Measurements from ENCODE around the gene DEFB114. TPM values are rescaled to one million over a fixed set of nuclear protein-coding genes. Genes with fewer than 3 reads are reported as not detected.

The DEFB114 gene
- total RNA-seq, 2 donors from 2014 or later = not detected

- H3K4me1 ChIP-seq (ENCODE audit: control insufficient read depth, insufficient read depth, low read length) = no peaks in the 10 kb centered on the region
- Mint-ChIP-seq H3K4me1 (peaks cover 16% of the 10 kb centered on the region), H3K27ac (no peak overlapping the region), H3K36me3 (ENCODE audit: low read depth) (no peaks in the 10 kb centered on the region), H3K9me3 (no peaks in the 10 kb centered on the region), H3K27me3 (ENCODE audit: insufficient read depth) (no peaks in the 10 kb centered on the region), H3K4me3 (no peak overlapping the region)
- no peak overlapping the region for H3K9ac ChIP-seq (ENCODE audit: extremely low read depth, low read length, poor library complexity, severe bottlenecking)
- peak; percentile 61 for DNase-seq
- no peak overlapping the region for H3K4me3 ChIP-seq (ENCODE audit: low read length)
- H3K27me3 ChIP-seq (ENCODE audit: control insufficient read depth, insufficient read depth, low read length, poor library complexity, severe bottlenecking) = no peaks in the 10 kb centered on the region
- H3K36me3 ChIP-seq (ENCODE audit: control insufficient read depth, insufficient read depth, low read length) = no peaks in the 10 kb centered on the region
- TF ChIP-seq CTCF (conservative IDR thresholded peaks at IDR 0.05) = no peak
- no peaks in the 10 kb centered on the region for H3K9me3 ChIP-seq (ENCODE audit: control insufficient read depth, low read length)
- H3K27ac ChIP-seq (ENCODE audit: low read depth, low read length) = no peak overlapping the region
- 0 to 58% methylated on average over 1 to 3 of the region's 3 CpGs for WGBS, 2 experiments (ENCODE audit: insufficient coverage in 1 of 2, insufficient read length in 1 of 2)
Measured at GRCh38 chr6:49923826-49924225, 40.1 kb downstream of the DEFB114 start.

- TF ChIP-seq CTCF (conservative IDR thresholded peaks at IDR 0.05) = no peak
- no peak overlapping the region for H3K4me3 ChIP-seq (ENCODE audit: low read length)
- Mint-ChIP-seq H3K4me1 (peaks cover 30% of the 10 kb centered on the region), H3K9me3 (no peaks in the 10 kb centered on the region), H3K27ac (no peak overlapping the region), H3K36me3 (ENCODE audit: low read depth) (no peaks in the 10 kb centered on the region), H3K27me3 (ENCODE audit: insufficient read depth) (no peaks in the 10 kb centered on the region), H3K4me3 (no peak overlapping the region)
- H3K36me3 ChIP-seq (ENCODE audit: control insufficient read depth, insufficient read depth, low read length) = no peaks in the 10 kb centered on the region
- no peaks in the 10 kb centered on the region for H3K9me3 ChIP-seq (ENCODE audit: control insufficient read depth, low read length)
- no peak overlapping the region for H3K27ac ChIP-seq (ENCODE audit: low read depth, low read length)
- H3K9ac ChIP-seq (ENCODE audit: extremely low read depth, low read length, poor library complexity, severe bottlenecking) = no peak overlapping the region
- no peaks in the 10 kb centered on the region for H3K27me3 ChIP-seq (ENCODE audit: control insufficient read depth, insufficient read depth, low read length, poor library complexity, severe bottlenecking)
- WGBS, 2 experiments (ENCODE audit: insufficient coverage in 1 of 2, insufficient read length in 1 of 2) = 100% methylated on average over 1 to 3 of the region's 5 CpGs
- no peak for DNase-seq
- peaks cover 4% of the 10 kb centered on the region for H3K4me1 ChIP-seq (ENCODE audit: control insufficient read depth, insufficient read depth, low read length)
Measured at GRCh38 chr6:49919935-49920644, 43.9 kb downstream of the DEFB114 start.

- H3K9me3 ChIP-seq (ENCODE audit: control insufficient read depth, low read length) = no peaks in the 10 kb centered on the region
- DNase-seq = peak; percentile 54
- no peak overlapping the region for H3K4me3 ChIP-seq (ENCODE audit: low read length)
- H3K36me3 ChIP-seq (ENCODE audit: control insufficient read depth, insufficient read depth, low read length) = no peaks in the 10 kb centered on the region
- no peaks in the 10 kb centered on the region for H3K27me3 ChIP-seq (ENCODE audit: control insufficient read depth, insufficient read depth, low read length, poor library complexity, severe bottlenecking)
- no peak overlapping the region for H3K9ac ChIP-seq (ENCODE audit: extremely low read depth, low read length, poor library complexity, severe bottlenecking)
- peak overlapping the region; percentile 11 for H3K27ac Mint-ChIP-seq
- TF ChIP-seq CTCF (conservative IDR thresholded peaks at IDR 0.05) = no peak
- H3K4me3 Mint-ChIP-seq = no peak overlapping the region
- no peaks in the 10 kb centered on the region for H3K36me3 Mint-ChIP-seq (ENCODE audit: low read depth)
- WGBS, 2 experiments (ENCODE audit: insufficient coverage in 1 of 2, insufficient read length in 1 of 2) = 54 to 71% methylated on average over 3 to 4 of the region's 4 CpGs
- peaks cover 4% of the 10 kb centered on the region for H3K4me1 ChIP-seq (ENCODE audit: control insufficient read depth, insufficient read depth, low read length)
- peaks cover 38% of the 10 kb centered on the region for H3K4me1 Mint-ChIP-seq
- no peaks in the 10 kb centered on the region for H3K9me3 Mint-ChIP-seq
- no peaks in the 10 kb centered on the region for H3K27me3 Mint-ChIP-seq (ENCODE audit: insufficient read depth)
- no peak overlapping the region for H3K27ac ChIP-seq (ENCODE audit: low read depth, low read length)
Measured at GRCh38 chr6:49919261-49919660, 44.7 kb downstream of the DEFB114 start.
